Upper lobe of right lung (tissue), 1 donor: ENCODE results near the gene RNF41. TPM values are rescaled to one million over a fixed set of nuclear protein-coding genes. Genes with fewer than 3 reads are reported as not detected.

ENCODE experiments used
- ATAC-seq: fragments of 200-7000 bp; cut with Tn5 transposase; one replicate; pipeline ENCODE4 v1.9.1; 2020; ENCODE audit warnings: mild to moderate bottlenecking, moderate library complexity
- DNase-seq: peaks from one replicate; pipeline ENCODE4 v3.0.0-alpha.2; 2020
- H3K27ac ChIP-seq: fragments of 200-600 bp; one replicate; pipeline ENCODE4 v1.8.0; 2022
- H3K27me3 ChIP-seq: fragments of 200-600 bp; one replicate; pipeline ENCODE4 v1.8.0; 2022; ENCODE audit warnings: mild to moderate bottlenecking
- H3K36me3 ChIP-seq: fragments of 200-600 bp; one replicate; pipeline ENCODE4 v1.8.0; 2022
- H3K4me1 ChIP-seq: fragments of 200-600 bp; one replicate; pipeline ENCODE4 v1.8.0; 2022
- H3K4me3 ChIP-seq: fragments of 200-600 bp; one replicate; pipeline ENCODE4 v1.8.0; 2022; ENCODE audit warnings: mild to moderate bottlenecking
- H3K9me3 ChIP-seq: fragments of 200-600 bp; one replicate; pipeline ENCODE4 v1.8.0; 2022
- intact Hi-C: fragments of 100-400 bp; cut with DNase I; formaldehyde crosslinking; loops from one replicate; pipeline ENCODE4 v1.11.0; 2022
- total RNA-seq: library from RNA; stranded (reverse); fragmentation: NEBNext Ultra II Directional; extraction: Animal tissue kit (Norgen Biotek cat#: 25700); gene quantifications from one replicate; pipeline ENCODE4 v1.2.1, GENCODE V29; 2021
- TF ChIP-seq, protein P1 (sequence below): fragments of 200-600 bp; IDR thresholded peaks from one replicate; pipeline ENCODE4 v1.8.0; 2022; ENCODE audit warnings: antibody characterized with exemption
- donor health status: DM: no; HTN: yes; CAD: no; lungs with severe emphysema.

Gene RNF41
- total RNA-seq, 1 donor from 2014 or later: 51.6 TPM

DNA sequence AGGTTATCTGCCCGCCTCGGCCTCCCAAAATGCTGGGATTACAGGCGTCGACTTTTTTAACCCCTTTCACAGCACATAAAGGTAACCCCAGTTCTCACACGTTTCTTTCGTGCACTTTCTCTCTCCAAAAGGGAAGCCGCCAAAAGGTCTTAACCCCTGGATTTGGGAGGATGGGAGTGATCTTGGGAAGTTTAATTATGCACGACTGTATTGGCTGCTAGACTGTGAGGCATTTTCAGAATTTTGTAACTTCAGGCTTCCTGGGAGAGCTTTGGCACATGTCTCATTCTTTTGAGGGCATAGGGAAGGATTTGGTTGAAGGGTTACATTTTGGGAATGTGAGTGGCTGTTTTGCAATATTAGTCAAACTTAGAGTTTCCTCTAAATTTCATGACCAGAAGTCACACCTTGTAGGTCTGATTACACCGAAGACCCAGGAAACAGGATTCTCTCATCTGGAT is 31.0 kb downstream of the RNF41 start:
- intact Hi-C loops: loop anchor here (5.0 to 10.0 kb wide), 2 partner anchors 37 to 274 kb away; partner anchors contain the start of gene SPRYD4
- Histone ChIP-seq H3K27me3 (no peaks in the 10 kb centered on the region), H3K4me3 (peak overlapping the region; percentile 82), H3K4me1 (peaks cover 25% of the 10 kb centered on the region), H3K9me3 (no peaks in the 10 kb centered on the region), H3K36me3 (peaks cover 12% of the 10 kb centered on the region), H3K27ac (peak overlapping the region; percentile 93)
- TF ChIP-seq, protein P1, sequence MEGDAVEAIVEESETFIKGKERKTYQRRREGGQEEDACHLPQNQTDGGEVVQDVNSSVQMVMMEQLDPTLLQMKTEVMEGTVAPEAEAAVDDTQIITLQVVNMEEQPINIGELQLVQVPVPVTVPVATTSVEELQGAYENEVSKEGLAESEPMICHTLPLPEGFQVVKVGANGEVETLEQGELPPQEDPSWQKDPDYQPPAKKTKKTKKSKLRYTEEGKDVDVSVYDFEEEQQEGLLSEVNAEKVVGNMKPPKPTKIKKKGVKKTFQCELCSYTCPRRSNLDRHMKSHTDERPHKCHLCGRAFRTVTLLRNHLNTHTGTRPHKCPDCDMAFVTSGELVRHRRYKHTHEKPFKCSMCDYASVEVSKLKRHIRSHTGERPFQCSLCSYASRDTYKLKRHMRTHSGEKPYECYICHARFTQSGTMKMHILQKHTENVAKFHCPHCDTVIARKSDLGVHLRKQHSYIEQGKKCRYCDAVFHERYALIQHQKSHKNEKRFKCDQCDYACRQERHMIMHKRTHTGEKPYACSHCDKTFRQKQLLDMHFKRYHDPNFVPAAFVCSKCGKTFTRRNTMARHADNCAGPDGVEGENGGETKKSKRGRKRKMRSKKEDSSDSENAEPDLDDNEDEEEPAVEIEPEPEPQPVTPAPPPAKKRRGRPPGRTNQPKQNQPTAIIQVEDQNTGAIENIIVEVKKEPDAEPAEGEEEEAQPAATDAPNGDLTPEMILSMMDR: no peak
- DNase-seq (no peak), ATAC-seq (no peak)

DNA sequence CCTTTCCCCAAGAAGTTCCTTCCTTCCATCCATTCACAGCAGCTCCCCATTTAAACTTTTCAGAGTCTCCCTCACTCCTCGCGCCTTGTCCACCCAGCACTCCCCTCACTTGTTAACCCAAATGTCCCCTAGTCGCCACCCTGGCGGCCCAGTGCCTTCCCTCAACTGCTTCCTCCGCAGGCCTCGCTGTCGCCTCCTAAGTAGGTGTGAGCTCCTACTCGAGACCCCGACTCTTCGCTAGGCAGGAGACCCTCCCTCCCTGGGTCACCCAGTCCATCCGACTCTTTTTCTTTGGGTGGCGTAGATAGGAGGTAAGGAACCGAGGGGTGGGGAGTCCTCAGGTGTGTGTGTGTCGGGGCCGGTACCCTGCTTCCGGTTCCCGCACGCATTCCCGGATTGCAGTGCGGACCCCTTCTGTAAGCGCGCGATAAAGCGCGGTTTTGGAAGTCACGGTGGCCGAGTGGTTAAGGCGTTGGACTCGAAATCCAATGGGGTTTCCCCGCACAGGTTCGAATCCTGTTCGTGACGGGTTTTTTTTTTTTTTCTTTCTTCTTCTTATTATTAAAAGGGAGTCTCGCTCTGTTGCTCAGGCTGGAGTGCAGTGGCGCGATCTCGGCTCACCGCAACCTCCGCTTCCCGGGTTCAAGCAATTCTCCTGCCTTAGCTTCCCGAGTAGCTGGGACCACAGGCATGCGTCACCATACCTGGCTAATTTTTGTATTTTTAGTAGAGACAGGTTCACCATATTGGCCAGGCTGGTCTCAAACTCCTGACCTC is 31.6 kb downstream of the RNF41 start:
- TF ChIP-seq, protein P1: no peak
- intact Hi-C loops: loop anchor here (5.0 to 10.0 kb wide), 2 partner anchors 37 to 275 kb away; partner anchors contain the start of gene SPRYD4
- peak; percentile 92 for DNase-seq
- peak; percentile 67 for ATAC-seq
- Histone ChIP-seq H3K4me1 (peaks cover 25% of the 10 kb centered on the region), H3K27me3 (no peaks in the 10 kb centered on the region), H3K9me3 (no peaks in the 10 kb centered on the region), H3K36me3 (peaks cover 19% of the 10 kb centered on the region), H3K27ac (peak overlapping the region; percentile 93), H3K4me3 (peak overlapping the region; percentile 82)

DNA sequence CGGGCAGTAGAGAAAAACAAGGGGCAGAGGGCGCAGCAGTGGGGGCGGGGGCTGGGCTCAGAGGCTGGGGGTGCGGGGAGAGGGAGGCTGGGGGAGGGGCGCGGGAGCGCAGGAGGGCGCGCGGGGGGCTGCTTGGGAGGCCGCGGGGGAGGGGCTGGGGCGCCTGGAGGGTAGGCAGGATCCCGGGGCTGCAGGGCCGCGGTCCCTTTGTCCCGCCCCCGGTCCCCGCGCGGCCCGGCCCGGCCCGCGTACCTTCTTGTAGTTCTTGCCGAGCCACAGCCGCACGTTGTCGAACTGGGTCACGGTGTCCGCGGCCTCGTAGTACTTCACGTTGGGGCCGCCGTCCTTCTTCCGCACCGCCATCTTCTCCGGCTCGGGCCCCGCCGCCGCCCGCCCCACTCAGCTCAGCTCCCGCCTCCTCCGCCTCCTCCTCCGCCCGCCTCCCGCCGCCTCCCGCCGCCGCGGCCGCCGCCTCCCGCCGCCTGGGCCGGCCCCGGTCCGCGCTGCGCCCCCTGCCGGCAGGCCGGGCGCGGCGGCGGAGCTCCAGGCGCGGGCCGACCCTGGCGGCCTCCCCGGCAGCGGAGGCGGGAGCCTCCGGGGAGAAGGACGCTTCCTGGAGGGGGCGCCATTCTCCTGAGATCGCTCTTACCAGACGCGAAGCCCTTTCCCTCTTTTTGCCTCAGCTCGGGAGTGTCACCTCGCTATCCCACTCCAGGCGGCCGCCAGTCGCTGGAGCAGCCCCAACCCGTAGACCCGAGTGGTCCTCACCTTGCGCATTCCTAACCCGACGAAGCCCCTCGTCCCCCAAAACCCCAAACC is 32.4 kb downstream of the RNF41 start, which contains the start of gene SMARCC2:
TSS of gene SMARCC2 (minus strand) at position 385 of the 819 bp plus-strand sequence. CDS start at position 363, 22 bp downstream.
- intact Hi-C loops: no loop called here
- ATAC-seq: peak; percentile 94
- TF ChIP-seq, protein P1: peak; percentile 60

DNA sequence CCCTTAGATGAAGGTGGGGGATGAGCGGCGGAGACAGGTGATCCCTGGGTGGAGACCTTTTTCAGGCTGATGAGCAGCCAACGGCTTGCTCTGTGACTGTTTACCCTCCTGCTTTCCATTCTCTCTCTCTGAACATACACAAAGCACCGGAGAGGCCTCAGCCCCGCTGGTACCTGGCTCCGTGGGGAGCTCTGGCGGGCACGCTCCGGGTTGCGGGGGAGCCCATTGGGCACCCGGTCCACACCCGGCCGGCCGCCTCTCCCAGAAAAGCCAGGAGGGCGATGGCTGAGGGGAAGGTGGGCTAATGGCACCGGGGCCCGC is 33.0 kb downstream of the RNF41 start:
- ATAC-seq: peak; percentile 2
- no peaks in the 10 kb centered on the region for H3K9me3 ChIP-seq
- DNase-seq: no peak
- peak overlapping the region; percentile 77 for H3K27ac ChIP-seq
- H3K27me3 ChIP-seq: no peaks in the 10 kb centered on the region
- intact Hi-C loops: no loop called here
- H3K36me3 ChIP-seq: peaks cover 32% of the 10 kb centered on the region
- H3K4me3 ChIP-seq: peak overlapping the region; percentile 82
- peaks cover 25% of the 10 kb centered on the region for H3K4me1 ChIP-seq
- TF ChIP-seq, protein P1: no peak

More for the DNA sequence above, 32.4 kb downstream of the RNF41 start, which contains the start of gene SMARCC2:
- Histone ChIP-seq H3K9me3 (no peaks in the 10 kb centered on the region), H3K27me3 (no peaks in the 10 kb centered on the region), H3K36me3 (peaks cover 27% of the 10 kb centered on the region), H3K4me1 (peaks cover 25% of the 10 kb centered on the region), H3K4me3 (peak within 1 kb of the TSS; percentile 82), H3K27ac (peak within 1 kb of the TSS; percentile 93)
- DNase-seq: peak; percentile 94

DNA sequence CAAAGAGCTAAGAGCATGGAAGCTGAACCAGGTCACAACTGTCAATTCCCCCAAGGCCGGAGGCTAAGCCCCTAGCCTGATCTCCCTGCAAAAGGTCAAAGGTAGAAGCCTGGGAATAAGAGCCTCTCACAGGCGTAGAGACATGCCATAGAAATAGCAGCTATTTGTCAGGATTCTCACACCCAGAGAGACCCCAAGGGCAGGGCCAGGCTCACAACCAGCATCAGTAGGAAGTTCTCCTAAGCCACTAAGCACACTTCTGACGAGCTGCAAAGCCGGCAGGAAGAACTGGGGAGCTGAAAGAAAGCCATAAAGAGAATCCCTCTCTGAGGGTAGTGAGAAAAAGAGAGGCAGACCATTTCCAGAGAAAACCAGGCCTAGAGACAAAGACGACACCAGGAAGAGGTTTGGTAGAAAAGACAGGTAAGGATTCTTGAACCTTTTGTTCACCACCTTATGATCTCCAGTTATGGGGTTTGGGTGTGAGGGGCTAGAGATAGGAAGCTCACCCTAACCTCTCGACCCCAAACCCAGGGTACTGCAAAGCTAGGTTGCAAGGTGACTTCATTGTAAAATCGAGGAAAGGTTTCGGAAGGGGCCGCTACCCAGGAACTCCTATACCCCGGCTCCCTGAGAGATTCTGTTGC is 33.5 kb downstream of the RNF41 start:
- ATAC-seq (no peak), DNase-seq (no peak)
- H3K9me3 ChIP-seq: no peaks in the 10 kb centered on the region
- H3K27ac ChIP-seq: peak overlapping the region; percentile 77
- TF ChIP-seq, protein P1: no peak
- intact Hi-C loops: no loop called here
- H3K27me3 ChIP-seq: no peaks in the 10 kb centered on the region
- peak overlapping the region; percentile 82 for H3K4me3 ChIP-seq
- H3K36me3 ChIP-seq: peaks cover 36% of the 10 kb centered on the region
- peaks cover 25% of the 10 kb centered on the region for H3K4me1 ChIP-seq
